Effector CD8-positive, alpha-beta T cell (primary cell): ENCODE results near the gene ZBTB14.

Experiments
- DNase-seq: peaks from one replicate; lab custom pipeline; 2025; lab: John Stamatoyannopoulos, UW
- total RNA-seq, 4 experiments: gene quantifications; one replicate each; lab custom pipeline; 2026; lab: John Stamatoyannopoulos, UW

The ZBTB14 gene
- 54.1 to 87.0 (median 70.1) reads per million in 4 experiments for total RNA-seq

GRCh38 chr18:5295231-5295920 is at the start of gene ZBTB14:
ZBTB14 (minus strand) TSS chr18:5295726; CDS start chr18:5293246, 2,480 bp downstream.
- DNase-seq = peak; percentile 55

GRCh38 chr18:5339202-5339834 is 43.8 kb upstream of the ZBTB14 start:
- no peak for DNase-seq

- no peak for DNase-seq
Observed at GRCh38 chr18:5334456-5335075, 39.0 kb upstream of the ZBTB14 start.

GRCh38 chr18:5318061-5318700 is 22.7 kb upstream of the ZBTB14 start:
- no peak for DNase-seq

GRCh38 chr18:5317186-5317585 is 21.7 kb upstream of the ZBTB14 start:
- no peak for DNase-seq

GRCh38 chr18:5315838-5316237 is 20.3 kb upstream of the ZBTB14 start:
- no peak for DNase-seq

GRCh38 chr18:5311301-5311989 is 15.9 kb upstream of the ZBTB14 start:
- no peak for DNase-seq

- DNase-seq = no peak
Observed at GRCh38 chr18:5309888-5310470, 14.5 kb upstream of the ZBTB14 start.

- DNase-seq = no peak
Observed at GRCh38 chr18:5305835-5306234, 10.3 kb upstream of the ZBTB14 start.

- DNase-seq = no peak
Observed at GRCh38 chr18:5304232-5304631, 8.7 kb upstream of the ZBTB14 start.

- DNase-seq = no peak
Observed at GRCh38 chr18:5303636-5304035, 8.1 kb upstream of the ZBTB14 start.

GRCh38 chr18:5302606-5303005 is 7.1 kb upstream of the ZBTB14 start:
- no peak for DNase-seq

- no peak for DNase-seq
Observed at GRCh38 chr18:5300476-5301010, 5.0 kb upstream of the ZBTB14 start.

- DNase-seq = no peak
Observed at GRCh38 chr18:5298156-5298852, 2.8 kb upstream of the ZBTB14 start.

- DNase-seq = no peak
Observed at GRCh38 chr18:5297597-5297996, 2.1 kb upstream of the ZBTB14 start.

- peak; percentile 50 for DNase-seq
Observed at GRCh38 chr18:5296706-5297320, 1.3 kb upstream of the ZBTB14 start.

- peak; percentile 93 for DNase-seq
Observed at GRCh38 chr18:5295981-5296705, 617 bp upstream of the ZBTB14 start.

GRCh38 chr18:5294457-5295230 is 882 bp downstream of the ZBTB14 start:
- DNase-seq = peak; percentile 59

- no peak for DNase-seq
Observed at GRCh38 chr18:5294113-5294456, 1.4 kb downstream of the ZBTB14 start.
